Loucy (cell line): Measurements from ENCODE around the gene AAK1.

Experiments
- H2AFZ ChIP-seq: fragments of 200-600 bp; sonication (generic); 2 replicates; pipeline ENCODE4 v1.6.0; 2016; ENCODE audit warnings: antibody characterized with exemption, mild to moderate bottlenecking, low read length, moderate library complexity
- H3F3A ChIP-seq: fragments of 200-600 bp; 2 replicates; pipeline ENCODE4 v1.6.0; 2016; ENCODE audit warnings: antibody characterized with exemption, low read depth, mild to moderate bottlenecking
- H3K27me3 ChIP-seq: fragments of 200-600 bp; sonication (generic); 2 replicates; pipeline ENCODE4 v1.6.1; 2014; ENCODE audit warnings: low read length, mild to moderate bottlenecking; ENCODE audit not compliant: insufficient read depth, poor library complexity, severe bottlenecking
- H3K36me3 ChIP-seq: fragments of 200-600 bp; sonication (generic); 2 replicates; pipeline ENCODE4 v1.6.1; 2016; ENCODE audit warnings: low read length; ENCODE audit not compliant: insufficient read depth
- H3K4me1 ChIP-seq: fragments of 200-600 bp; sonication (generic); 2 replicates; pipeline ENCODE4 v1.5.1; 2014; ENCODE audit warnings: low read length, mild to moderate bottlenecking; ENCODE audit not compliant: insufficient read depth, poor library complexity, severe bottlenecking
- H3K4me2 ChIP-seq: fragments of 200-600 bp; sonication (generic); 2 replicates; pipeline ENCODE4 v1.6.0; 2014; ENCODE audit warnings: antibody characterized with exemption, low read length, low read depth, mild to moderate bottlenecking; ENCODE audit not compliant: poor library complexity, severe bottlenecking
- H3K4me3 ChIP-seq: fragments of 200-600 bp; sonication (generic); 2 replicates; pipeline ENCODE4 v1.5.1; 2014; ENCODE audit warnings: low read length, mild to moderate bottlenecking, mixed read lengths; ENCODE audit not compliant: poor library complexity, severe bottlenecking
- H3K79me2 ChIP-seq: fragments of 200-600 bp; sonication (generic); 2 replicates; pipeline ENCODE4 v1.6.1; 2014; ENCODE audit warnings: low read length; ENCODE audit not compliant: insufficient read depth
- H3K9ac ChIP-seq: fragments of 200-600 bp; sonication (generic); 2 replicates; pipeline ENCODE4 v1.6.0; 2014; ENCODE audit warnings: mild to moderate bottlenecking, low read depth, low read length, moderate library complexity; ENCODE audit not compliant: poor library complexity, severe bottlenecking
- H3K9me2 ChIP-seq: fragments of 200-600 bp; sonication (generic); replicated peaks from 2 replicates; pipeline ENCODE4 v1.6.1; 2016; ENCODE audit warnings: low read depth, low read length, mixed read lengths
- H3K9me3 ChIP-seq: fragments of 200-600 bp; sonication (generic); 2 replicates; pipeline ENCODE4 v1.6.1; 2014; ENCODE audit warnings: mild to moderate bottlenecking, antibody characterized with exemption, low read length, low read depth; ENCODE audit not compliant: insufficient read depth
- H4K20me1 ChIP-seq: fragments of 200-600 bp; sonication (generic); 2 replicates; pipeline ENCODE4 v1.6.0; 2014; ENCODE audit warnings: antibody characterized with exemption, low read length, mild to moderate bottlenecking; ENCODE audit not compliant: insufficient read depth, poor library complexity, severe bottlenecking
- EZH2phosphoT487 ChIP-seq: fragments of 200-600 bp; IDR thresholded peaks from 2 replicates; pipeline ENCODE4 v1.6.1; 2018; ENCODE audit warnings: antibody characterized with exemption, mild to moderate bottlenecking, moderate library complexity, borderline replicate concordance
- TF ChIP-seq, protein P1 (sequence below): fragments of 200-600 bp; sonication (generic); conservative IDR thresholded peaks from 2 replicates; pipeline ENCODE4 v1.5.1; 2014; ENCODE audit warnings: mild to moderate bottlenecking, antibody characterized with exemption, low read length

The AAK1 gene

DNA sequence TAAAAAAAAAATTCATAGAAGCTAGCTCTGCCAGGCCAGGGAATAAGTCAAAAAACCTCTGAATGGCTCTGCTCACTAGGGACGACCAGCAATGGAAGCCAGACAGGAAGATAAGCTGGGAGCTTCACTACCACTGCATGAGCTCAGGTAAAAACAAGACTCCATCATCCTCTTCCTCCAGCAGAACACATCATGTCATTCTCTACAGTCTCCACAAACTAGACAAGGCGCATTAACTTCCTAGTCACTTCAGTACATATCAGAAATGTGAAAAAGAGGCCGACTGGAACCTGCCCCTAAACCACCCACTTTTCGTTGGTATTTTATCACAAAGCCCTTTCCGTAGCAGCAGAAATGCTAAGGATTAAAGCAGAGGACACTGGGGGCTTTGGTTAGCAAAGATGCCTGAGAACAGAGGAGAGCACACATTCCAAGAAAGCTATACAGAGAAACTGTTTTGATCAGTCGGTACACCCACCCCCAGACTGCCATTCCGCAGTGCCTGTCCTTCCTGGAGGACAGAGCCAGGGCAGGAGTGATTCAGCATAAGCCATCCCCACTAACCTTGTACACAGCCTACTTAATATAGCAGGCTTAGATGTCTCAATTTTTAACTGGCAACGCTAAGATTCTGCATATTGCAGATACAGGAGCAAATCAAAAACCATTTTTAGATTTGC is 53.4 kb downstream of the AAK1 start:
- TF ChIP-seq, protein P1, sequence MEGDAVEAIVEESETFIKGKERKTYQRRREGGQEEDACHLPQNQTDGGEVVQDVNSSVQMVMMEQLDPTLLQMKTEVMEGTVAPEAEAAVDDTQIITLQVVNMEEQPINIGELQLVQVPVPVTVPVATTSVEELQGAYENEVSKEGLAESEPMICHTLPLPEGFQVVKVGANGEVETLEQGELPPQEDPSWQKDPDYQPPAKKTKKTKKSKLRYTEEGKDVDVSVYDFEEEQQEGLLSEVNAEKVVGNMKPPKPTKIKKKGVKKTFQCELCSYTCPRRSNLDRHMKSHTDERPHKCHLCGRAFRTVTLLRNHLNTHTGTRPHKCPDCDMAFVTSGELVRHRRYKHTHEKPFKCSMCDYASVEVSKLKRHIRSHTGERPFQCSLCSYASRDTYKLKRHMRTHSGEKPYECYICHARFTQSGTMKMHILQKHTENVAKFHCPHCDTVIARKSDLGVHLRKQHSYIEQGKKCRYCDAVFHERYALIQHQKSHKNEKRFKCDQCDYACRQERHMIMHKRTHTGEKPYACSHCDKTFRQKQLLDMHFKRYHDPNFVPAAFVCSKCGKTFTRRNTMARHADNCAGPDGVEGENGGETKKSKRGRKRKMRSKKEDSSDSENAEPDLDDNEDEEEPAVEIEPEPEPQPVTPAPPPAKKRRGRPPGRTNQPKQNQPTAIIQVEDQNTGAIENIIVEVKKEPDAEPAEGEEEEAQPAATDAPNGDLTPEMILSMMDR = no peak
- no peak for TF ChIP-seq EZH2phosphoT487
- Histone ChIP-seq H3K9me2 (no peaks in the 10 kb centered on the region), H3K27me3 (no peaks in the 10 kb centered on the region), H3K9me3 (no peaks in the 10 kb centered on the region), H3K4me3 (no peak overlapping the region), H3F3A (no peaks in the 10 kb centered on the region), H2AFZ (no peak overlapping the region), H3K79me2 (peaks cover 87% of the 10 kb centered on the region), H3K9ac (no peak overlapping the region), H3K4me2 (no peak overlapping the region), H3K4me1 (peaks cover 21% of the 10 kb centered on the region), H3K36me3 (0 out of 2 replicates have a peak, but pooled peaks cover 3% of the 10 kb centered on the region), H4K20me1 (peaks cover 8% of the 10 kb centered on the region)

DNA sequence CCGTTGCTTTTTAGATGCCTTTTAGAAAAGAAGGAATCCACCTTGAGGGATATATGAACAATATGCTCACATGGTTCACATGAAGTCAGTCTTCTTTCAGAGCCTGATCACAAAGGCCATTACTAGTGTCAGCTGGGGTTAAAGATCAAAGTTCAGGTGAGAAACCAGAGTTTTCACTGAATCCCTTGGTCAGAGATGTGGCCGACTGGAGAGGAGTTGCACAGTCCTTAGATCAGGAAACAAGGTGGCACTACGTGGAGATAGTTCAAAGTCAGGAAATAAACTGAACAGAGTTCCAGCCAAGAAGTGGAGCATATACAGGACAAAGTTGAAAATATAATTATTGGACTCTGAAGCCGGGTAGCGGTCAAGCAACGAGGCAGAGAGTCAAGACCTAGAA is 54.6 kb downstream of the AAK1 start:
- H3K79me2 ChIP-seq = peaks cover 88% of the 10 kb centered on the region
- no peak overlapping the region for H3K9ac ChIP-seq

DNA sequence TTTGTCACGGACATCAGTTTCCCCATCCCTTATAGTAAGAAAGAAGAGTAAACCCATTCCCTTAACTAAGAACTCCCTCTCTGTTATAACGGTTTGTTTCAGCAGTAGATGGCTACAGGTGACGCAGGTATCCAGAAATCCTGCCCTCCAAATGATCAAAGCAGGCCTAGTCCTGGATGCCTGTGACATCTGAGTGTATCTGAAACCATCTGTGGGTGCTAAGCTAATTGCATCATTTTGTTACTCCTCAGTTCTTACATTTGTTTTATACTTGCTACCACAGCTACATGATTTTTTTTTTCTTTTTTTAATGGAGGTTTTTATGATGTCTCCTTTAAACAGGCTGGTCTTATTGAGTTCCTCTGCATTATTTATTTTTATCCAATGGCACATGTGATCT is 55.1 kb downstream of the AAK1 start:
- Histone ChIP-seq H3K79me2 (peaks cover 88% of the 10 kb centered on the region), H3K4me3 (no peak overlapping the region), H2AFZ (no peak overlapping the region), H3K4me1 (peaks cover 36% of the 10 kb centered on the region), H3K27me3 (no peaks in the 10 kb centered on the region), H3K9me2 (no peaks in the 10 kb centered on the region), H3K9me3 (no peaks in the 10 kb centered on the region), H4K20me1 (peaks cover 8% of the 10 kb centered on the region), H3K9ac (no peak overlapping the region), H3K4me2 (no peak overlapping the region), H3F3A (no peaks in the 10 kb centered on the region), H3K36me3 (0 out of 2 replicates have a peak, but pooled peaks cover 3% of the 10 kb centered on the region)
- TF ChIP-seq, protein P1 = no peak
- TF ChIP-seq EZH2phosphoT487 = no peak

More for the DNA sequence above, 54.6 kb downstream of the AAK1 start:
- Histone ChIP-seq H3K27me3 (no peaks in the 10 kb centered on the region), H3F3A (no peaks in the 10 kb centered on the region), H4K20me1 (peaks cover 8% of the 10 kb centered on the region), H3K4me2 (no peak overlapping the region), H3K4me1 (peaks cover 31% of the 10 kb centered on the region), H3K36me3 (0 out of 2 replicates have a peak, but pooled peaks cover 3% of the 10 kb centered on the region), H2AFZ (no peak overlapping the region), H3K9me2 (no peaks in the 10 kb centered on the region), H3K9me3 (no peaks in the 10 kb centered on the region), H3K4me3 (no peak overlapping the region)
- no peak for TF ChIP-seq EZH2phosphoT487
- TF ChIP-seq, protein P1 = no peak
